Measurements from ENCODE around the gene FHOD1.

DNA sequence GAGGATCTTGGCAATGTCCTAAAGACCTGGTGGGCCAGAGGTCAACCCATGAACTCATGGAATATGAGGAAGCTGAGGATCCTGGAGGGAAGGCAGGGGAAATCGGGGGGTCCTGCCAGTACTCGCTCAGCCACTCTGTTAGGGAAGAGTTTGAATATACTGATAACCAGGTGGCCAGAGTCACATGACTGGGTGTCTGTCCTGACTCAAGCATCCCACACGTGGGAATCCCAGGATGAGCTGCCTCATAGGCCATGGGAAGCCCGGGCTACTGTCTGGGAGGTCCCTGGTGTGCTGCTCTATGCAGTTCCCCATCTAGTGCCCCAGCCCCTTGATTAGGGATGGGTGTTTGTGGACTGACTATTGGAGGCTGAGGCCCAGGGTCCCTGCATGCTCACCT, 59.0 kb downstream of the FHOD1 start:
- TF ChIP-seq, protein P1, sequence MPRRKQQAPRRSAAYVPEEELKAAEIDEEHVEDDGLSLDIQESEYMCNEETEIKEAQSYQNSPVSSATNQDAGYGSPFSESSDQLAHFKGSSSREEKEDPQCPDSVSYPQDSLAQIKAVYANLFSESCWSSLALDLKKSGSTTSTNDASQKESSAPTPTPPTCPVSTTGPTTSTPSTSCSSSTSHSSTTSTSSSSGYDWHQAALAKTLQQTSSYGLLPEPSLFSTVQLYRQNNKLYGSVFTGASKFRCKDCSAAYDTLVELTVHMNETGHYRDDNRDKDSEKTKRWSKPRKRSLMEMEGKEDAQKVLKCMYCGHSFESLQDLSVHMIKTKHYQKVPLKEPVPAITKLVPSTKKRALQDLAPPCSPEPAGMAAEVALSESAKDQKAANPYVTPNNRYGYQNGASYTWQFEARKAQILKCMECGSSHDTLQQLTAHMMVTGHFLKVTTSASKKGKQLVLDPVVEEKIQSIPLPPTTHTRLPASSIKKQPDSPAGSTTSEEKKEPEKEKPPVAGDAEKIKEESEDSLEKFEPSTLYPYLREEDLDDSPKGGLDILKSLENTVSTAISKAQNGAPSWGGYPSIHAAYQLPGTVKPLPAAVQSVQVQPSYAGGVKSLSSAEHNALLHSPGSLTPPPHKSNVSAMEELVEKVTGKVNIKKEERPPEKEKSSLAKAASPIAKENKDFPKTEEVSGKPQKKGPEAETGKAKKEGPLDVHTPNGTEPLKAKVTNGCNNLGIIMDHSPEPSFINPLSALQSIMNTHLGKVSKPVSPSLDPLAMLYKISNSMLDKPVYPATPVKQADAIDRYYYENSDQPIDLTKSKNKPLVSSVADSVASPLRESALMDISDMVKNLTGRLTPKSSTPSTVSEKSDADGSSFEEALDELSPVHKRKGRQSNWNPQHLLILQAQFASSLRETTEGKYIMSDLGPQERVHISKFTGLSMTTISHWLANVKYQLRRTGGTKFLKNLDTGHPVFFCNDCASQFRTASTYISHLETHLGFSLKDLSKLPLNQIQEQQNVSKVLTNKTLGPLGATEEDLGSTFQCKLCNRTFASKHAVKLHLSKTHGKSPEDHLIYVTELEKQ (tag by site-specific recombination; IDR thresholded peaks at IDR 0.05; ENCODE audit: borderline replicate concordance) = no peak
- TF ChIP-seq, protein P2, sequence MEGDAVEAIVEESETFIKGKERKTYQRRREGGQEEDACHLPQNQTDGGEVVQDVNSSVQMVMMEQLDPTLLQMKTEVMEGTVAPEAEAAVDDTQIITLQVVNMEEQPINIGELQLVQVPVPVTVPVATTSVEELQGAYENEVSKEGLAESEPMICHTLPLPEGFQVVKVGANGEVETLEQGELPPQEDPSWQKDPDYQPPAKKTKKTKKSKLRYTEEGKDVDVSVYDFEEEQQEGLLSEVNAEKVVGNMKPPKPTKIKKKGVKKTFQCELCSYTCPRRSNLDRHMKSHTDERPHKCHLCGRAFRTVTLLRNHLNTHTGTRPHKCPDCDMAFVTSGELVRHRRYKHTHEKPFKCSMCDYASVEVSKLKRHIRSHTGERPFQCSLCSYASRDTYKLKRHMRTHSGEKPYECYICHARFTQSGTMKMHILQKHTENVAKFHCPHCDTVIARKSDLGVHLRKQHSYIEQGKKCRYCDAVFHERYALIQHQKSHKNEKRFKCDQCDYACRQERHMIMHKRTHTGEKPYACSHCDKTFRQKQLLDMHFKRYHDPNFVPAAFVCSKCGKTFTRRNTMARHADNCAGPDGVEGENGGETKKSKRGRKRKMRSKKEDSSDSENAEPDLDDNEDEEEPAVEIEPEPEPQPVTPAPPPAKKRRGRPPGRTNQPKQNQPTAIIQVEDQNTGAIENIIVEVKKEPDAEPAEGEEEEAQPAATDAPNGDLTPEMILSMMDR (tag by site-specific recombination; IDR thresholded peaks at IDR 0.05) = no peak
- TF ChIP-seq ZNF664 (tag by site-specific recombination; IDR thresholded peaks at IDR 0.05) (no peak), ZNF274 (IDR thresholded peaks at IDR 0.05; ENCODE audit: low read length) (no peak), ZNF274 (tag by site-specific recombination; IDR thresholded peaks at IDR 0.05; ENCODE audit: borderline replicate concordance) (no peak), YY1 (tag by site-specific recombination; IDR thresholded peaks at IDR 0.05) (no peak), ZNF335 (tag by site-specific recombination; conservative IDR thresholded peaks at IDR 0.05) (no peak), ZNF121 (tag by site-specific recombination; IDR thresholded peaks at IDR 0.05) (no peak)

Data from HEK293 (cell line).